DMS153 (cell line): Measurements from ENCODE around the gene HPCAL1.

ENCODE experiments used
- DNase-seq: peaks from one replicate; lab custom pipeline; 2025; lab: John Stamatoyannopoulos, UW

HPCAL1 gene

GRCh38 chr2:10303694-10304378, 1.1 kb downstream of the HPCAL1 start:
- no peak for DNase-seq

GRCh38 chr2:10304458-10305253, 2.0 kb downstream of the HPCAL1 start:
- DNase-seq = no peak

GRCh38 chr2:10305254-10305635, 2.5 kb downstream of the HPCAL1 start:
- no peak for DNase-seq

GRCh38 chr2:10305715-10306114, 3.0 kb downstream of the HPCAL1 start:
- no peak for DNase-seq

- no peak for DNase-seq
Observed at GRCh38 chr2:10306901-10307463, 4.3 kb downstream of the HPCAL1 start.

GRCh38 chr2:10307561-10308156, 5.0 kb downstream of the HPCAL1 start:
- DNase-seq = no peak

GRCh38 chr2:10308866-10309265, 6.2 kb downstream of the HPCAL1 start:
- no peak for DNase-seq

- no peak for DNase-seq
Observed at GRCh38 chr2:10309286-10309685, 6.6 kb downstream of the HPCAL1 start.

- no peak for DNase-seq
Observed at GRCh38 chr2:10310309-10310888, 7.7 kb downstream of the HPCAL1 start.

GRCh38 chr2:10311736-10312135, 9.0 kb downstream of the HPCAL1 start:
- no peak for DNase-seq

- no peak for DNase-seq
Observed at GRCh38 chr2:10312437-10312957, 9.8 kb downstream of the HPCAL1 start.

- no peak for DNase-seq
Observed at GRCh38 chr2:10316336-10316735, 13.6 kb downstream of the HPCAL1 start.

GRCh38 chr2:10316860-10317259, 14.2 kb downstream of the HPCAL1 start:
- peak; percentile 11 for DNase-seq

- DNase-seq = no peak
Observed at GRCh38 chr2:10317646-10318045, 14.9 kb downstream of the HPCAL1 start.

GRCh38 chr2:10318345-10318744, 15.6 kb downstream of the HPCAL1 start:
- no peak for DNase-seq

GRCh38 chr2:10319892-10320574, 17.3 kb downstream of the HPCAL1 start:
- no peak for DNase-seq

GRCh38 chr2:10320575-10320931, 17.8 kb downstream of the HPCAL1 start:
- no peak for DNase-seq

GRCh38 chr2:10320933-10321332, 18.2 kb downstream of the HPCAL1 start:
- DNase-seq = no peak

GRCh38 chr2:10321622-10322021, 18.9 kb downstream of the HPCAL1 start:
- no peak for DNase-seq

- DNase-seq = no peak
Observed at GRCh38 chr2:10322481-10322880, 19.8 kb downstream of the HPCAL1 start.

GRCh38 chr2:10322973-10323372, 20.3 kb downstream of the HPCAL1 start:
- no peak for DNase-seq

GRCh38 chr2:10323535-10323934, 20.8 kb downstream of the HPCAL1 start:
- no peak for DNase-seq
